HFF-Myc (cell line): Measurements from ENCODE around the gene RGS11.

Experiments used
- DNase-seq: peaks from one replicate; pipeline ENCODE4 v3.0.0-alpha.2; 2011; ENCODE audit warnings: low read depth; ENCODE audit errors: extremely low read depth
- H3K4me3 ChIP-seq: replicated peaks from 2 replicates; pipeline ENCODE4 v1.5.1; 2011; ENCODE audit warnings: low read depth, mild to moderate bottlenecking, control low read depth, low read length
- CTCF ChIP-seq: IDR thresholded peaks from 2 replicates; pipeline ENCODE4 v1.5.1; 2012; ENCODE audit warnings: mild to moderate bottlenecking, low read depth, low read length, control low read depth; ENCODE audit errors: missing control alignments

The RGS11 gene

GRCh38 chr16:254461-254860 is 21.3 kb downstream of the RGS11 start:
- DNase-seq: no peak
- TF ChIP-seq CTCF: no peak
- no peak overlapping the region for H3K4me3 ChIP-seq

- no peak for TF ChIP-seq CTCF
- H3K4me3 ChIP-seq: no peak overlapping the region
- no peak for DNase-seq
Measured at GRCh38 chr16:253833-254232, 21.9 kb downstream of the RGS11 start.

- DNase-seq: no peak
- no peak overlapping the region for H3K4me3 ChIP-seq
- no peak for TF ChIP-seq CTCF
Measured at GRCh38 chr16:252366-253337, 23.1 kb downstream of the RGS11 start.

- DNase-seq: no peak
- no peak for TF ChIP-seq CTCF
- H3K4me3 ChIP-seq: no peak overlapping the region
Measured at GRCh38 chr16:249431-249830, 26.3 kb downstream of the RGS11 start.

GRCh38 chr16:247027-247426 is 28.7 kb downstream of the RGS11 start:
- no peak for DNase-seq
- no peak for TF ChIP-seq CTCF
- H3K4me3 ChIP-seq: no peak overlapping the region

- no peak for TF ChIP-seq CTCF
- H3K4me3 ChIP-seq: no peak overlapping the region
- no peak for DNase-seq
Measured at GRCh38 chr16:245105-245504, 30.6 kb downstream of the RGS11 start.

- no peak for DNase-seq
- H3K4me3 ChIP-seq: no peak overlapping the region
- TF ChIP-seq CTCF: no peak
Measured at GRCh38 chr16:243348-243747, 32.4 kb downstream of the RGS11 start.
